GM23338 (cell line): ENCODE results near the gene DNAJC1.

Source experiments
- CREB1 ChIP-seq: fragments of 250-450 bp; sonication (Bioruptor Pico); IDR thresholded peaks from 2 replicates; pipeline ENCODE4 v1.5.0; 2020; ENCODE audit warnings: low read depth, mild to moderate bottlenecking, moderate library complexity
- EZH2 ChIP-seq: fragments of 200-600 bp; sonication (generic); IDR thresholded peaks from one replicate; pipeline ENCODE4 v1.8.0; 2017; ENCODE audit warnings: antibody characterized with exemption, mild to moderate bottlenecking, low read depth; ENCODE audit not compliant: unreplicated experiment
- EZH2phosphoT487 ChIP-seq: fragments of 200-600 bp; sonication (generic); IDR thresholded peaks from one replicate; pipeline ENCODE4 v1.8.1; 2018; ENCODE audit warnings: antibody characterized with exemption; ENCODE audit not compliant: unreplicated experiment
- JUNB ChIP-seq: IDR thresholded peaks from one replicate; pipeline ENCODE4 v1.6.1; 2016; ENCODE audit warnings: antibody characterized with exemption; ENCODE audit not compliant: unreplicated experiment
- NANOG ChIP-seq: IDR thresholded peaks from 2 replicates; pipeline ENCODE4 v1.6.1; 2016; ENCODE audit warnings: antibody characterized with exemption, borderline replicate concordance
- POLR2AphosphoS5 ChIP-seq: IDR thresholded peaks from 2 replicates; pipeline ENCODE4 v1.6.1; 2016; ENCODE audit warnings: antibody characterized with exemption, low read depth
- TF ChIP-seq, protein P1 (sequence below), 2 experiments: fragments of 200-600 bp in 1 of 2; sonication (generic) in 1 of 2; conservative IDR thresholded peaks; 2 replicates each; pipeline versions ENCODE4 v1.5.1 to v1.6.1; 2016 to 2017; ENCODE audit warnings: antibody characterized with exemption in 2 of 2, low read depth in 2 of 2, mild to moderate bottlenecking in 2 of 2, moderate library complexity in 1 of 2
- TF ChIP-seq, protein P2 (sequence below): IDR thresholded peaks from one replicate; pipeline ENCODE4 v1.6.1; 2018; ENCODE audit warnings: antibody characterized with exemption; ENCODE audit not compliant: unreplicated experiment
- TF ChIP-seq, protein P3 (sequence below): fragments of 250-450 bp; sonication (Bioruptor Pico); IDR thresholded peaks from 2 replicates; pipeline ENCODE4 v1.5.0; 2020; ENCODE audit warnings: mild to moderate bottlenecking, moderate library complexity

DNA sequence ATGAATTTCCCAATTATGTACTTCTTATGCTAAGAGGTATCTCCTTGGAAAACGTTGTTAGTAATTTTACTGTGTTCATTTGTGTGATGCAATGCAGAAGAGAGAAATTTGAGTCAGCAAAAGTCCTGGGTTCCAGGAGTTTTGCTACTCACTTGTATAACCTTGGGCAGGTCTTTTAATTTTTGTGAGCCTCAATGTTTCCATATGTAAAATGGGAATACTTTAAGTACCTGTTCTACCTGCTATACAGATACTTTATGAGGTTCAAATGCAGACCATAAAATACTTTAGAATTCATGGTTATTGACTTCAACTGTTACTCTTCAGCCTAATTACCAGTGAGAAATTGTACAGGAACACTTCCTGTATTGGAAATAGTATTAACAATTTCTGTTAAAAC is 284.0 kb downstream of the DNAJC1 start:
- TF ChIP-seq, protein P1, sequence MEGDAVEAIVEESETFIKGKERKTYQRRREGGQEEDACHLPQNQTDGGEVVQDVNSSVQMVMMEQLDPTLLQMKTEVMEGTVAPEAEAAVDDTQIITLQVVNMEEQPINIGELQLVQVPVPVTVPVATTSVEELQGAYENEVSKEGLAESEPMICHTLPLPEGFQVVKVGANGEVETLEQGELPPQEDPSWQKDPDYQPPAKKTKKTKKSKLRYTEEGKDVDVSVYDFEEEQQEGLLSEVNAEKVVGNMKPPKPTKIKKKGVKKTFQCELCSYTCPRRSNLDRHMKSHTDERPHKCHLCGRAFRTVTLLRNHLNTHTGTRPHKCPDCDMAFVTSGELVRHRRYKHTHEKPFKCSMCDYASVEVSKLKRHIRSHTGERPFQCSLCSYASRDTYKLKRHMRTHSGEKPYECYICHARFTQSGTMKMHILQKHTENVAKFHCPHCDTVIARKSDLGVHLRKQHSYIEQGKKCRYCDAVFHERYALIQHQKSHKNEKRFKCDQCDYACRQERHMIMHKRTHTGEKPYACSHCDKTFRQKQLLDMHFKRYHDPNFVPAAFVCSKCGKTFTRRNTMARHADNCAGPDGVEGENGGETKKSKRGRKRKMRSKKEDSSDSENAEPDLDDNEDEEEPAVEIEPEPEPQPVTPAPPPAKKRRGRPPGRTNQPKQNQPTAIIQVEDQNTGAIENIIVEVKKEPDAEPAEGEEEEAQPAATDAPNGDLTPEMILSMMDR (conservative IDR thresholded peaks at IDR 0.05; ENCODE audit: low read depth in 2 of 2) = no peak
- no peak for TF ChIP-seq POLR2AphosphoS5
- TF ChIP-seq EZH2 = no peak
- TF ChIP-seq EZH2phosphoT487 = no peak
- TF ChIP-seq, protein P2, sequence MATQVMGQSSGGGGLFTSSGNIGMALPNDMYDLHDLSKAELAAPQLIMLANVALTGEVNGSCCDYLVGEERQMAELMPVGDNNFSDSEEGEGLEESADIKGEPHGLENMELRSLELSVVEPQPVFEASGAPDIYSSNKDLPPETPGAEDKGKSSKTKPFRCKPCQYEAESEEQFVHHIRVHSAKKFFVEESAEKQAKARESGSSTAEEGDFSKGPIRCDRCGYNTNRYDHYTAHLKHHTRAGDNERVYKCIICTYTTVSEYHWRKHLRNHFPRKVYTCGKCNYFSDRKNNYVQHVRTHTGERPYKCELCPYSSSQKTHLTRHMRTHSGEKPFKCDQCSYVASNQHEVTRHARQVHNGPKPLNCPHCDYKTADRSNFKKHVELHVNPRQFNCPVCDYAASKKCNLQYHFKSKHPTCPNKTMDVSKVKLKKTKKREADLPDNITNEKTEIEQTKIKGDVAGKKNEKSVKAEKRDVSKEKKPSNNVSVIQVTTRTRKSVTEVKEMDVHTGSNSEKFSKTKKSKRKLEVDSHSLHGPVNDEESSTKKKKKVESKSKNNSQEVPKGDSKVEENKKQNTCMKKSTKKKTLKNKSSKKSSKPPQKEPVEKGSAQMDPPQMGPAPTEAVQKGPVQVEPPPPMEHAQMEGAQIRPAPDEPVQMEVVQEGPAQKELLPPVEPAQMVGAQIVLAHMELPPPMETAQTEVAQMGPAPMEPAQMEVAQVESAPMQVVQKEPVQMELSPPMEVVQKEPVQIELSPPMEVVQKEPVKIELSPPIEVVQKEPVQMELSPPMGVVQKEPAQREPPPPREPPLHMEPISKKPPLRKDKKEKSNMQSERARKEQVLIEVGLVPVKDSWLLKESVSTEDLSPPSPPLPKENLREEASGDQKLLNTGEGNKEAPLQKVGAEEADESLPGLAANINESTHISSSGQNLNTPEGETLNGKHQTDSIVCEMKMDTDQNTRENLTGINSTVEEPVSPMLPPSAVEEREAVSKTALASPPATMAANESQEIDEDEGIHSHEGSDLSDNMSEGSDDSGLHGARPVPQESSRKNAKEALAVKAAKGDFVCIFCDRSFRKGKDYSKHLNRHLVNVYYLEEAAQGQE = no peak
- no peak for TF ChIP-seq CREB1 (CRISPR knock-in tag)
- TF ChIP-seq JUNB = no peak
- no peak for TF ChIP-seq NANOG
- TF ChIP-seq, protein P3, sequence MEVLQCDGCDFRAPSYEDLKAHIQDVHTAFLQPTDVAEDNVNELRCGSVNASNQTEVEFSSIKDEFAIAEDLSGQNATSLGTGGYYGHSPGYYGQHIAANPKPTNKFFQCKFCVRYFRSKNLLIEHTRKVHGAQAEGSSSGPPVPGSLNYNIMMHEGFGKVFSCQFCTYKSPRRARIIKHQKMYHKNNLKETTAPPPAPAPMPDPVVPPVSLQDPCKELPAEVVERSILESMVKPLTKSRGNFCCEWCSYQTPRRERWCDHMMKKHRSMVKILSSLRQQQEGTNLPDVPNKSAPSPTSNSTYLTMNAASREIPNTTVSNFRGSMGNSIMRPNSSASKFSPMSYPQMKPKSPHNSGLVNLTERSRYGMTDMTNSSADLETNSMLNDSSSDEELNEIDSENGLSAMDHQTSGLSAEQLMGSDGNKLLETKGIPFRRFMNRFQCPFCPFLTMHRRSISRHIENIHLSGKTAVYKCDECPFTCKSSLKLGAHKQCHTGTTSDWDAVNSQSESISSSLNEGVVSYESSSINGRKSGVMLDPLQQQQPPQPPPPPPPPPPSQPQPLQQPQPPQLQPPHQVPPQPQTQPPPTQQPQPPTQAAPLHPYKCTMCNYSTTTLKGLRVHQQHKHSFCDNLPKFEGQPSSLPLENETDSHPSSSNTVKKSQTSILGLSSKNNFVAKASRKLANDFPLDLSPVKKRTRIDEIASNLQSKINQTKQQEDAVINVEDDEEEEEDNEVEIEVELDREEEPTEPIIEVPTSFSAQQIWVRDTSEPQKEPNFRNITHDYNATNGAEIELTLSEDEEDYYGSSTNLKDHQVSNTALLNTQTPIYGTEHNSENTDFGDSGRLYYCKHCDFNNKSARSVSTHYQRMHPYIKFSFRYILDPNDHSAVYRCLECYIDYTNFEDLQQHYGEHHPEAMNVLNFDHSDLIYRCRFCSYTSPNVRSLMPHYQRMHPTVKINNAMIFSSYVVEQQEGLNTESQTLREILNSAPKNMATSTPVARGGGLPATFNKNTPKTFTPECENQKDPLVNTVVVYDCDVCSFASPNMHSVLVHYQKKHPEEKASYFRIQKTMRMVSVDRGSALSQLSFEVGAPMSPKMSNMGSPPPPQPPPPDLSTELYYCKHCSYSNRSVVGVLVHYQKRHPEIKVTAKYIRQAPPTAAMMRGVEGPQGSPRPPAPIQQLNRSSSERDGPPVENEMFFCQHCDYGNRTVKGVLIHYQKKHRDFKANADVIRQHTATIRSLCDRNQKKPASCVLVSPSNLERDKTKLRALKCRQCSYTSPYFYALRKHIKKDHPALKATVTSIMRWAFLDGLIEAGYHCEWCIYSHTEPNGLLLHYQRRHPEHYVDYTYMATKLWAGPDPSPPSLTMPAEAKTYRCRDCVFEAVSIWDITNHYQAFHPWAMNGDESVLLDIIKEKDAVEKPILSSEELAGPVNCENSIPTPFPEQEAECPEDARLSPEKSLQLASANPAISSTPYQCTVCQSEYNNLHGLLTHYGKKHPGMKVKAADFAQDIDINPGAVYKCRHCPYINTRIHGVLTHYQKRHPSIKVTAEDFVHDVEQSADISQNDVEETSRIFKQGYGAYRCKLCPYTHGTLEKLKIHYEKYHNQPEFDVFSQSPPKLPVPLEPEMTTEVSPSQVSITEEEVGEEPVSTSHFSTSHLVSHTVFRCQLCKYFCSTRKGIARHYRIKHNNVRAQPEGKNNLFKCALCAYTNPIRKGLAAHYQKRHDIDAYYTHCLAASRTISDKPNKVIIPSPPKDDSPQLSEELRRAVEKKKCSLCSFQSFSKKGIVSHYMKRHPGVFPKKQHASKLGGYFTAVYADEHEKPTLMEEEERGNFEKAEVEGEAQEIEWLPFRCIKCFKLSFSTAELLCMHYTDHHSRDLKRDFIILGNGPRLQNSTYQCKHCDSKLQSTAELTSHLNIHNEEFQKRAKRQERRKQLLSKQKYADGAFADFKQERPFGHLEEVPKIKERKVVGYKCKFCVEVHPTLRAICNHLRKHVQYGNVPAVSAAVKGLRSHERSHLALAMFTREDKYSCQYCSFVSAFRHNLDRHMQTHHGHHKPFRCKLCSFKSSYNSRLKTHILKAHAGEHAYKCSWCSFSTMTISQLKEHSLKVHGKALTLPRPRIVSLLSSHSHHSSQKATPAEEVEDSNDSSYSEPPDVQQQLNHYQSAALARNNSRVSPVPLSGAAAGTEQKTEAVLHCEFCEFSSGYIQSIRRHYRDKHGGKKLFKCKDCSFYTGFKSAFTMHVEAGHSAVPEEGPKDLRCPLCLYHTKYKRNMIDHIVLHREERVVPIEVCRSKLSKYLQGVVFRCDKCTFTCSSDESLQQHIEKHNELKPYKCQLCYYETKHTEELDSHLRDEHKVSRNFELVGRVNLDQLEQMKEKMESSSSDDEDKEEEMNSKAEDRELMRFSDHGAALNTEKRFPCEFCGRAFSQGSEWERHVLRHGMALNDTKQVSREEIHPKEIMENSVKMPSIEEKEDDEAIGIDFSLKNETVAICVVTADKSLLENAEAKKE (CRISPR knock-in tag) = no peak
